ENCODE data around the gene MAST4.

Gene MAST4

DNA sequence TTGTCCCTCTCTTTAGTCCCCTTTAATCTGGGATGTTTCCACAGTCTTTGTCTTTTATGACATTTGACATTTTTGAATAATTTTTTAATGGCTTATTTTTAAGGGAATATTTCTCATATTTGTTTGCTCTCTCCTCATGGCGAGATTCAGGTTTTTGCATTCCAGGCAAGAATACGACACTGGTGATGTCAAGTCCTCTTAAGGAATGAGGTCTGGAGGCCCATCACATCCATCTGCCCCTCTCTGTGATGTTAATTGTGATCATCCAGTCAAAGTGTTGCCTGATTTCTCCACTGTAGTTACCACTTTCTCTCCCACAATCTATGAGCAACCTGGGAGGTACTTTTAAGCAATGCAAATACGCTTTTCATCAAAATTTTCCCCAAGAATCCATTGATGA is 193.2 kb downstream of the MAST4 start:
- DNase-seq = no peak
- H3K4me3 ChIP-seq (ENCODE audit: low read depth, low read length) = no peak overlapping the region
- H3K9me3 ChIP-seq = no peaks in the 10 kb centered on the region
- no peaks in the 10 kb centered on the region for H3K4me1 ChIP-seq
- no peaks in the 10 kb centered on the region for H3K27me3 ChIP-seq
- no peaks in the 10 kb centered on the region for H3K36me3 ChIP-seq
- TF ChIP-seq, protein P1, sequence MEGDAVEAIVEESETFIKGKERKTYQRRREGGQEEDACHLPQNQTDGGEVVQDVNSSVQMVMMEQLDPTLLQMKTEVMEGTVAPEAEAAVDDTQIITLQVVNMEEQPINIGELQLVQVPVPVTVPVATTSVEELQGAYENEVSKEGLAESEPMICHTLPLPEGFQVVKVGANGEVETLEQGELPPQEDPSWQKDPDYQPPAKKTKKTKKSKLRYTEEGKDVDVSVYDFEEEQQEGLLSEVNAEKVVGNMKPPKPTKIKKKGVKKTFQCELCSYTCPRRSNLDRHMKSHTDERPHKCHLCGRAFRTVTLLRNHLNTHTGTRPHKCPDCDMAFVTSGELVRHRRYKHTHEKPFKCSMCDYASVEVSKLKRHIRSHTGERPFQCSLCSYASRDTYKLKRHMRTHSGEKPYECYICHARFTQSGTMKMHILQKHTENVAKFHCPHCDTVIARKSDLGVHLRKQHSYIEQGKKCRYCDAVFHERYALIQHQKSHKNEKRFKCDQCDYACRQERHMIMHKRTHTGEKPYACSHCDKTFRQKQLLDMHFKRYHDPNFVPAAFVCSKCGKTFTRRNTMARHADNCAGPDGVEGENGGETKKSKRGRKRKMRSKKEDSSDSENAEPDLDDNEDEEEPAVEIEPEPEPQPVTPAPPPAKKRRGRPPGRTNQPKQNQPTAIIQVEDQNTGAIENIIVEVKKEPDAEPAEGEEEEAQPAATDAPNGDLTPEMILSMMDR (IDR thresholded peaks at IDR 0.05; ENCODE audit: low read depth, low read length) = no peak

DNA sequence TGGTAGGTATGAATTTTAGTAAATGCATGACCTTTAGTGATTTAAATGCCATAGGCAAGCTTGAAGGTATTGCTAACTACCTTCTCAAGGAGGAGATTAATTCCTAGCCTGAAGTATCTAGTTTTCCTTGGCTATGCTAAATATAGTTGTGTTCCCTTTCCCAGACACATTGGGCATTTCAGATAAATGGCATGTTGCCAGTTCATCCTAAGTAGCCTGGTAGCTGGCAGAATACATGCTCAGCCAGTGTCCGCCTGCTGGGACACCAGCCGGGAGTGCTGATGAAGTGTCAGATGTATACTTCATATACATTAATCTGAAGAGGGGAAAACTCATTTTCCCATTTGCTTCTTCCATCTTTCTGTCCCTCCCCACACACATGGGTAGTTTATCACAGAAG is 196.9 kb downstream of the MAST4 start:
- Histone ChIP-seq H3K4me1 (peaks cover 6% of the 10 kb centered on the region), H3K27me3 (no peaks in the 10 kb centered on the region), H3K36me3 (no peaks in the 10 kb centered on the region), H3K4me3 (ENCODE audit: low read depth, low read length) (no peak overlapping the region), H3K9me3 (no peaks in the 10 kb centered on the region)
- no peak for DNase-seq
- TF ChIP-seq, protein P1 (IDR thresholded peaks at IDR 0.05; ENCODE audit: low read depth, low read length) = no peak

DNA sequence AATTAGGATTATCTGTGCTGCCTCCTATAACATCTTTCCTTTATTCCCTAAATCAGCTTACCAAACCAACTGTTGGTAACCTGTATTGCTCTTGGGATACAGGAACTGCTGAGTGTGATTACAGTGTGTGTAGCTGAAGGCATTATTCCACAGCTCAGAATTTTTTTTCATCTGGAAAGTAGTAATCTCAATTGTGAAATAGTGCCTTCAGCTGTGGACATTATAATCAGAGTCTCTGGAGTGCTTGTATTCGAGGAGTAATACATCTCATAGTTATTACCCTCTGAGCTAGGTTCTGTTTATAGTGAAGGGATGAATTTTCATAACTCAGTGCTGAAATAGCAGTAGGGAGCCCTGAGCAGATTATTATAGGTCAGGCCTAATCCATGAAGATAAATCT is 199.5 kb downstream of the MAST4 start:
- TF ChIP-seq, protein P1 (IDR thresholded peaks at IDR 0.05; ENCODE audit: low read depth, low read length) = no peak
- no peaks in the 10 kb centered on the region for H3K36me3 ChIP-seq
- H3K4me3 ChIP-seq (ENCODE audit: low read depth, low read length) = no peak overlapping the region
- peaks cover 6% of the 10 kb centered on the region for H3K4me1 ChIP-seq
- DNase-seq = no peak
- no peaks in the 10 kb centered on the region for H3K9me3 ChIP-seq
- H3K27me3 ChIP-seq = no peaks in the 10 kb centered on the region

GRCh38 chr5:66796305-66797292 is 200.4 kb downstream of the MAST4 start:
- peaks cover 6% of the 10 kb centered on the region for H3K4me1 ChIP-seq
- TF ChIP-seq, protein P1 (IDR thresholded peaks at IDR 0.05; ENCODE audit: low read depth, low read length) = peak; percentile 53
- H3K36me3 ChIP-seq = no peaks in the 10 kb centered on the region
- no peak overlapping the region for H3K4me3 ChIP-seq (ENCODE audit: low read depth, low read length)
- no peaks in the 10 kb centered on the region for H3K9me3 ChIP-seq
- DNase-seq = no peak
- H3K27me3 ChIP-seq = no peaks in the 10 kb centered on the region

DNA sequence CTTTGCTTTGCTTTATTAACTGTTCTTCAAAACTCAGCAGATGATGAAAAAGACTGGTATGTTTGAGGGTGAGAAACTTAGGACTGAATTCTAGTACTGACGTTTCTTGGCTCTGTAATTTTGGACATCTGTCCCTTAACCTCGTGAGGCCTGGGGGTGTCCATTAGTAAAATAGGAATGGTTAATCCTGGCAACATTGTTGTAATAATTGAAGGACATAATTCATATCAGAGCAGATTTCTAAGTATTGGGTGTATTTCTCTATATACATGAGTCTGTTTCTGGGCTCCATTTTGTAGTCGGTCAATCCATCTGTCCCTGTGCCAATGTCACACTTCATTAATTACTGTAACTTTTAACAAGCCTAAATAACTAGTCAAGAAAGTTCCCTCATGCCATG is 206.7 kb downstream of the MAST4 start:
- H3K9me3 ChIP-seq = no peaks in the 10 kb centered on the region
- no peaks in the 10 kb centered on the region for H3K27me3 ChIP-seq
- DNase-seq = no peak
- H3K36me3 ChIP-seq = no peaks in the 10 kb centered on the region
- no peaks in the 10 kb centered on the region for H3K4me1 ChIP-seq
- TF ChIP-seq, protein P1 (IDR thresholded peaks at IDR 0.05; ENCODE audit: low read depth, low read length) = no peak
- no peak overlapping the region for H3K4me3 ChIP-seq (ENCODE audit: low read depth, low read length)

All from BE2C (cell line).